Osteoblast (primary cell): Measurements from ENCODE around the gene TRMT1. TPM values are rescaled to one million over a fixed set of nuclear protein-coding genes. Genes with fewer than 3 reads are reported as not detected.

ENCODE experiments used
- DNase-seq: peaks from one replicate; pipeline ENCODE4 v3.0.0; 2011; ENCODE audit warnings: low spot score, mixed read lengths; ENCODE audit not compliant: insufficient read length; ENCODE audit errors: missing footprints
- H2AFZ ChIP-seq: 2 replicates; pipeline ENCODE4 v1.6.0; 2011; ENCODE audit warnings: mild to moderate bottlenecking, low read length
- H3K27ac ChIP-seq: 2 replicates; pipeline ENCODE4 v1.5.1; 2011; ENCODE audit warnings: mild to moderate bottlenecking, low read depth, low read length, moderate library complexity
- H3K27me3 ChIP-seq: 2 replicates; pipeline ENCODE4 v1.6.0; 2012; ENCODE audit warnings: mild to moderate bottlenecking, control low read depth, inconsistent platforms, low read length, moderate library complexity; ENCODE audit not compliant: insufficient read depth
- H3K36me3 ChIP-seq: 2 replicates; pipeline ENCODE4 v1.5.1; 2011; ENCODE audit warnings: mild to moderate bottlenecking, low read length, control low read depth, moderate library complexity; ENCODE audit not compliant: insufficient read depth
- H3K4me1 ChIP-seq: 2 replicates; pipeline ENCODE4 v1.5.1; 2011; ENCODE audit warnings: mild to moderate bottlenecking, low read length, control low read depth, moderate library complexity; ENCODE audit not compliant: insufficient read depth
- H3K4me2 ChIP-seq: 2 replicates; pipeline ENCODE4 v1.6.0; 2011; ENCODE audit warnings: mild to moderate bottlenecking, low read length; ENCODE audit not compliant: insufficient read depth
- H3K4me3 ChIP-seq: fragments of 200-600 bp; sonication (generic); 3 replicates; pipeline ENCODE4 v1.5.1; 2012; ENCODE audit warnings: mild to moderate bottlenecking, low read length, inconsistent platforms; ENCODE audit not compliant: insufficient read depth
- H3K79me2 ChIP-seq: 2 replicates; pipeline ENCODE4 v1.6.0; 2012; ENCODE audit warnings: mild to moderate bottlenecking, low read length, control low read depth, inconsistent platforms; ENCODE audit not compliant: insufficient read depth
- H3K9me3 ChIP-seq: 2 replicates; pipeline ENCODE4 v1.5.1; 2011; ENCODE audit warnings: low read depth, low read length, control low read depth
- H4K20me1 ChIP-seq: 2 replicates; pipeline ENCODE4 v1.6.0; 2012; ENCODE audit warnings: mild to moderate bottlenecking, low read length, control low read depth; ENCODE audit not compliant: insufficient read depth
- CTCF ChIP-seq: IDR thresholded peaks from 2 replicates; pipeline ENCODE4 v1.5.1; 2011; ENCODE audit warnings: mild to moderate bottlenecking, low read depth, low read length, moderate library complexity; ENCODE audit errors: extremely low read depth
- total RNA-seq: library from RNA; depleted of rRNA; stranded (reverse); fragments of >200 nt; gene quantifications from 2 replicates; pipeline ENCODE4 v1.2.3, GENCODE V29; 2012

The TRMT1 gene
- total RNA-seq, 1 donor: 29.7 TPM

- Histone ChIP-seq H3K27ac (no peak overlapping the region), H3K27me3 (no peaks in the 10 kb centered on the region), H4K20me1 (peaks cover 9% of the 10 kb centered on the region), H3K4me2 (no peak overlapping the region), H3K4me3 (no peak overlapping the region), H3K36me3 (peaks cover 6% of the 10 kb centered on the region), H3K9me3 (no peaks in the 10 kb centered on the region), H3K4me1 (peaks cover 10% of the 10 kb centered on the region), H2AFZ (no peak overlapping the region), H3K79me2 (no peaks in the 10 kb centered on the region)
- peak; percentile 95 for DNase-seq
- no peak for TF ChIP-seq CTCF
Observed at GRCh38 chr19:13099073-13099999, 17.2 kb downstream of the TRMT1 start.

- H3K36me3 ChIP-seq: peaks cover 14% of the 10 kb centered on the region
- no peak overlapping the region for H2AFZ ChIP-seq
- H4K20me1 ChIP-seq: peaks cover 17% of the 10 kb centered on the region
- H3K4me2 ChIP-seq: peak overlapping the region; percentile 51
- peak; percentile 98 for DNase-seq
- peak overlapping the region; percentile 19 for H3K4me3 ChIP-seq
- H3K27ac ChIP-seq: no peak overlapping the region
- H3K27me3 ChIP-seq: no peaks in the 10 kb centered on the region
- H3K79me2 ChIP-seq: no peaks in the 10 kb centered on the region
- H3K4me1 ChIP-seq: peaks cover 11% of the 10 kb centered on the region
- TF ChIP-seq CTCF: no peak
- H3K9me3 ChIP-seq: no peaks in the 10 kb centered on the region
Observed at GRCh38 chr19:13098277-13099072, 18.1 kb downstream of the TRMT1 start.

GRCh38 chr19:13097463-13098258 is 18.9 kb downstream of the TRMT1 start:
- Histone ChIP-seq H3K4me3 (no peak overlapping the region), H3K9me3 (no peaks in the 10 kb centered on the region), H2AFZ (no peak overlapping the region), H3K4me2 (peak overlapping the region; percentile 28), H4K20me1 (peaks cover 21% of the 10 kb centered on the region), H3K36me3 (peaks cover 16% of the 10 kb centered on the region), H3K27ac (no peak overlapping the region), H3K4me1 (peaks cover 12% of the 10 kb centered on the region), H3K27me3 (no peaks in the 10 kb centered on the region), H3K79me2 (no peaks in the 10 kb centered on the region)
- DNase-seq: peak; percentile 97
- no peak for TF ChIP-seq CTCF
